ENCODE data around the gene DPCD.

DPCD gene

DNA sequence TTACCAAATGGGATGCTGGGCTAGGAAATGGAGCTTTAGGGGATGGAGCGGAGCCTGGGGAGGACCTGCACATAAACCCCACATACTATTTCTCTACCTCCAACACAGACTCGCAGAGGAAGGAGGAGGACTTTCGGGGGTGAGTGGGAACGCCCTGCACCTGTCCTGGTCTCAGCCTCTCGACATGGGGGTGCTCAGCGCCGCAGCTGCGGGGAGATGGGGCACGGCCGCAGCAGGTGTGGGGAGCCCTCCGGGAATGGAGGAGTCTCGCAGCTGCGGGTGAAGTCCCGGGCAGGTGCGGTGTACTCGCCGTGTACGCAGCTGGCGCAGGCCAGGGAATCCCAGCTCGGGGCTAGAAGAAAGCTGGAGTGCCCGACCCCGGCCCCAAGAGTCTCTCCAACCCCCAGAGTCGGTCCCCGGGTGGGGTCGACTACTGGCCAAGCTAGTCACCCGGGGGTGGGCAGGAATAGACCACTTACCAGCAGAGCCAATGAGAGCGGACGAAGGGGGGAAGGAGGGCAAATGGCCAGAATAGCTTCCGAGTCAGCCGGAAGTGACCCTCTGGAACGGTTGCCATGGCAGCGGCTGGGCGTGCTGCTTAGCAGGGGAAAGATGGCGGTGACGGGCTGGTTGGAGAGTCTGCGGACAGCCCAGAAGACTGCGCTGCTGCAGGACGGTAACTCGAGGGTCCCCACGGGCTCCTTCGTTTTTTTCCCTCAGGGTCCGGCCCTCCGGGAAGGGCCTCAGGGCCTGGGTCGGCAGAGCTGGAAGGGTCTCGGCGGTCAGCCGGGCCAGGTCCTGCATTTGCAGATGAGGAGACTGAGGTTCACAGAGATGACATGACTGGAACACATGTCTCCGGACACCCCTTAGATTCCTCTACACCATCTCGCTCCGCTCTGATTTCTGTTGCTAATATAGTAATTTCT is at the start of gene DPCD, which contains the start of gene POLL:
TSS of gene DPCD (plus strand) at position 597 of the 929 bp plus-strand sequence. CDS start at position 613, 16 bp downstream.
TSS of gene POLL (minus strand) at position 533 of the 929 bp plus-strand sequence. CDS start 897 bp downstream, outside the sequence.
- H3K9ac ChIP-seq = peak within 1 kb of the TSS; percentile 16; the same call in 1 of the 2 replicates
- H3K27ac ChIP-seq = peak within 1 kb of the TSS; percentile 19; the same call in 1 of the 2 replicates
- peaks cover 15% of the 10 kb centered on the region for H3K4me1 ChIP-seq (ENCODE audit: low read depth, poor library complexity, severe bottlenecking)
- H3K4me2 ChIP-seq = peak within 1 kb of the TSS; percentile 93
- no peaks in the 10 kb centered on the region for H3K36me3 ChIP-seq (ENCODE audit: insufficient read depth)
- no peak within 1 kb of the TSS for H3K4me3 ChIP-seq (IDR thresholded peaks at IDR 0.05; ENCODE audit: insufficient read depth, low read depth, low read length)
- no peaks in the 10 kb centered on the region; the same call in 1 of the 2 replicates for H3K79me2 ChIP-seq (ENCODE audit: insufficient read depth, low read depth)
- peak within 1 kb of the TSS; percentile 74 for H2AFZ ChIP-seq (ENCODE audit: low read depth)
- TF ChIP-seq, protein P1, sequence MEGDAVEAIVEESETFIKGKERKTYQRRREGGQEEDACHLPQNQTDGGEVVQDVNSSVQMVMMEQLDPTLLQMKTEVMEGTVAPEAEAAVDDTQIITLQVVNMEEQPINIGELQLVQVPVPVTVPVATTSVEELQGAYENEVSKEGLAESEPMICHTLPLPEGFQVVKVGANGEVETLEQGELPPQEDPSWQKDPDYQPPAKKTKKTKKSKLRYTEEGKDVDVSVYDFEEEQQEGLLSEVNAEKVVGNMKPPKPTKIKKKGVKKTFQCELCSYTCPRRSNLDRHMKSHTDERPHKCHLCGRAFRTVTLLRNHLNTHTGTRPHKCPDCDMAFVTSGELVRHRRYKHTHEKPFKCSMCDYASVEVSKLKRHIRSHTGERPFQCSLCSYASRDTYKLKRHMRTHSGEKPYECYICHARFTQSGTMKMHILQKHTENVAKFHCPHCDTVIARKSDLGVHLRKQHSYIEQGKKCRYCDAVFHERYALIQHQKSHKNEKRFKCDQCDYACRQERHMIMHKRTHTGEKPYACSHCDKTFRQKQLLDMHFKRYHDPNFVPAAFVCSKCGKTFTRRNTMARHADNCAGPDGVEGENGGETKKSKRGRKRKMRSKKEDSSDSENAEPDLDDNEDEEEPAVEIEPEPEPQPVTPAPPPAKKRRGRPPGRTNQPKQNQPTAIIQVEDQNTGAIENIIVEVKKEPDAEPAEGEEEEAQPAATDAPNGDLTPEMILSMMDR (conservative IDR thresholded peaks at IDR 0.05; ENCODE audit: low read depth, low read length) = no peak
- H4K20me1 ChIP-seq (ENCODE audit: insufficient read depth) = no peaks in the 10 kb centered on the region
- no peaks in the 10 kb centered on the region for H3K27me3 ChIP-seq (ENCODE audit: insufficient read depth, low read depth)

DNA sequence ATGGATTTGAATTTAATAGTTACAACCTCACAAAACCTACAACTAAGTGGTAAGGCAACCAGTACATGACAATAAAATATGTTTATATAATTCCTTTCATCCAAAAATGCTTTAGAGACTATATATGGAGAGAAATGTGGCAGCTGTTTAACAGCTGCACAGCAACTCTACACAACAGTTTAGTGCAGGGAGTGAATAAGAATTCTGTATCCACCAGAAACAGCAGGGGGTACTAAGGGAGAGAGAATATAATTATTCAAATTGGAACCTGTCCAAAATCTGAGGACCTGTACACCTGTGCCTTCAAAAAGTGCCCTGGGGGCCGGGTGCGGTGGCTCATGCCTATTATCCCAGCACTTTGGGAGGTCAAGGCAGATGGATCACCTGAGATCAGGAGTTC is 49.7 kb upstream of the DPCD start:
- Histone ChIP-seq H3K4me1 (ENCODE audit: low read depth, poor library complexity, severe bottlenecking) (no peaks in the 10 kb centered on the region), H3K9ac (no peak overlapping the region), H3K4me3 (IDR thresholded peaks at IDR 0.05; ENCODE audit: insufficient read depth, low read depth, low read length) (no peak overlapping the region), H3K79me2 (ENCODE audit: insufficient read depth, low read depth) (no peaks in the 10 kb centered on the region), H3K36me3 (ENCODE audit: insufficient read depth) (no peaks in the 10 kb centered on the region), H3K27me3 (ENCODE audit: insufficient read depth, low read depth) (no peaks in the 10 kb centered on the region), H3K4me2 (no peak overlapping the region), H4K20me1 (ENCODE audit: insufficient read depth) (no peaks in the 10 kb centered on the region), H2AFZ (ENCODE audit: low read depth) (no peak overlapping the region), H3K27ac (no peak overlapping the region)
- TF ChIP-seq, protein P1 (conservative IDR thresholded peaks at IDR 0.05; ENCODE audit: low read depth, low read length) = no peak

DNA sequence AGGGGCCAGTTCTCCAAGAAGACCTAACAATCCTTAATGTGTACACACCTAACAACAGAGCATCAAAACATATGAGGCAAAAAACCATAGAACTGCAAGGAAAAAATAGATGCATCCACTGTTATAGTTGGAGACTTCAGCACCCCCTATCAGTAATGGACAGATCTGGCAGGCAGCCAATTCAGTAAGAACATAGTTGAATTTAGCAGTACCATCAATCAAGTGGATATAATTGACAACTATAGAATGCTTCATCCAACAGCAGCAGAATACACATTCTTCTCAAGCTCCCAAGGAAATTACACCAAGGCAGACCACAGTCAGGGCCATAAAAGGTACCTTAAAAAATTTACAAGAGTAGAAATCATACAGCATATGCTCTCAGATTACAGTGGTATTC is 42.2 kb upstream of the DPCD start:
- TF ChIP-seq, protein P1 (conservative IDR thresholded peaks at IDR 0.05; ENCODE audit: low read depth, low read length) = no peak
- Histone ChIP-seq H3K9ac (no peak overlapping the region), H3K36me3 (ENCODE audit: insufficient read depth) (no peaks in the 10 kb centered on the region), H4K20me1 (ENCODE audit: insufficient read depth) (no peaks in the 10 kb centered on the region), H3K27me3 (ENCODE audit: insufficient read depth, low read depth) (no peaks in the 10 kb centered on the region), H3K4me2 (no peak overlapping the region), H3K79me2 (ENCODE audit: insufficient read depth, low read depth) (no peaks in the 10 kb centered on the region), H2AFZ (ENCODE audit: low read depth) (no peak overlapping the region), H3K4me1 (ENCODE audit: low read depth, poor library complexity, severe bottlenecking) (no peaks in the 10 kb centered on the region), H3K4me3 (IDR thresholded peaks at IDR 0.05; ENCODE audit: insufficient read depth, low read depth, low read length) (no peak overlapping the region), H3K27ac (no peak overlapping the region)

DNA sequence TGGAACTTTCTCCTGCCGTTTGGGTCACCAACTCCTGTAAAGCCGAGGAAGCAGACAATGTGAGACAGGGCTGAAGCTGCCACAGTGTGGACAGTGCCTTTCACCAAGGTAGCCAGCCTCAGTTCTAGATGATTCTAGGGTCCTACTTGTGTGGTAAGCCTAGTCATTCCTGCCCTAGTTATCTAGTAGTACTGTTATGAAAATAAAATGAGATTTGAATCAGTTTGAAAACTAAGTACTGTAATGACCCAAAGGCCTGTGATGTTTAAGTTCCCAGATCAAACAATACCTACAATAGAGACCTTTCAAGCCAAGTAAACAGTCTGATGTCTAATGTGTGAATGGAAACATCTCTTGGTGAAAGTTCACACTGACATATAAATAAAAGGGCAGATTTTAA is 37.2 kb upstream of the DPCD start:
- Histone ChIP-seq H3K36me3 (ENCODE audit: insufficient read depth) (no peaks in the 10 kb centered on the region), H4K20me1 (ENCODE audit: insufficient read depth) (no peaks in the 10 kb centered on the region), H3K27me3 (ENCODE audit: insufficient read depth, low read depth) (no peaks in the 10 kb centered on the region), H3K27ac (no peak overlapping the region), H3K79me2 (ENCODE audit: insufficient read depth, low read depth) (no peaks in the 10 kb centered on the region), H3K9ac (no peak overlapping the region), H3K4me2 (no peak overlapping the region), H2AFZ (ENCODE audit: low read depth) (no peak overlapping the region), H3K4me1 (ENCODE audit: low read depth, poor library complexity, severe bottlenecking) (no peaks in the 10 kb centered on the region), H3K4me3 (IDR thresholded peaks at IDR 0.05; ENCODE audit: insufficient read depth, low read depth, low read length) (no peak overlapping the region)
- TF ChIP-seq, protein P1 (conservative IDR thresholded peaks at IDR 0.05; ENCODE audit: low read depth, low read length) = no peak
